ENCODE data around the gene P2RY11.

GRCh38 chr19:10085641-10086590 lies 25.6 kb upstream of the P2RY11 start, which contains the start of gene SHFL:
- TF ChIP-seq, protein P1, sequence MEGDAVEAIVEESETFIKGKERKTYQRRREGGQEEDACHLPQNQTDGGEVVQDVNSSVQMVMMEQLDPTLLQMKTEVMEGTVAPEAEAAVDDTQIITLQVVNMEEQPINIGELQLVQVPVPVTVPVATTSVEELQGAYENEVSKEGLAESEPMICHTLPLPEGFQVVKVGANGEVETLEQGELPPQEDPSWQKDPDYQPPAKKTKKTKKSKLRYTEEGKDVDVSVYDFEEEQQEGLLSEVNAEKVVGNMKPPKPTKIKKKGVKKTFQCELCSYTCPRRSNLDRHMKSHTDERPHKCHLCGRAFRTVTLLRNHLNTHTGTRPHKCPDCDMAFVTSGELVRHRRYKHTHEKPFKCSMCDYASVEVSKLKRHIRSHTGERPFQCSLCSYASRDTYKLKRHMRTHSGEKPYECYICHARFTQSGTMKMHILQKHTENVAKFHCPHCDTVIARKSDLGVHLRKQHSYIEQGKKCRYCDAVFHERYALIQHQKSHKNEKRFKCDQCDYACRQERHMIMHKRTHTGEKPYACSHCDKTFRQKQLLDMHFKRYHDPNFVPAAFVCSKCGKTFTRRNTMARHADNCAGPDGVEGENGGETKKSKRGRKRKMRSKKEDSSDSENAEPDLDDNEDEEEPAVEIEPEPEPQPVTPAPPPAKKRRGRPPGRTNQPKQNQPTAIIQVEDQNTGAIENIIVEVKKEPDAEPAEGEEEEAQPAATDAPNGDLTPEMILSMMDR (IDR thresholded peaks at IDR 0.05; ENCODE audit: insufficient read depth, low read depth, low read length) = no peak
- TF ChIP-seq EZH2 (IDR thresholded peaks at IDR 0.05; ENCODE audit: insufficient read depth, low read length) = no peak

All from astrocyte (in vitro differentiated cells and primary cell).